GM04503 (cell line): ENCODE measurements around the gene CNBD2.
"Not testable (repeated sequence)": the region's sequence is repeated elsewhere in the genome, so short reads cannot be mapped to it uniquely, and the experiment has no call there.

Experiments
- DNase-seq: peaks from one replicate; pipeline ENCODE4 v3.0.0-alpha.2; 2012; ENCODE audit warnings: low read depth

CNBD2 gene

DNA sequence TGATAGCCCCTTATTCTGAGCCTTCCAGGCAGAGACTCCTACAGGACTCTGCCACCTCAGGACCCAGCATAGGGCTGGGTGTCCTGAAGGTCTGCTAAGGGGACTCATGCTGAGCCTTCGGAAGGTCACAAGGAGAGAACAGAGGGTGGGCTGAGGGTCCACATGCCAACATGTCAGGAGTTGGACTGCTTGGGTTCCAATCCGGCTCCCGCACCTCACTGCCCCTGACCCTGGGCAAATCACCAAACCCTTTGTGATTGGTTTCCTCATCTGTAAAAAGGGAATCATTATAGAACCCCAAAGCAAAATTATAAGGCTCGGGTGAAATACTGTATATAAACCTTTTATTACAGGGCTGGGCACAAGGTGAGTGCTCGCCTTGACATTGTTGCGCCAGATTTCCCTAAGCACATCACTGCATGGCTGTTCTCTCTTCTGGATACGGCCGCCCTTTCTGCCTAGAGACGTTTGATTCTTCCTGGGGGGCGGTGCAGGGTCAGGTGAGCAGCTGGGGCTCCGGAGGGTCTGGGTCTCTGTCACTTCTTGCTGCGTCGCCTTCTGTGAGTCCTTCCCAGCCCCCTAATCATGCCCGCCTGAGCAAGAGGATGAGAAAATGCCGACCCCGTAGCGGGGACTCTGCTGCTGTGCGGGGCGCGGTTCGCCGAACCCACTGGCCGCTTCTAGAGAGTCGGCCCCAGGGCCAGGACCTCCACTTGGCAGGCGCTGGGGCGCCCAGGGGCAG is 95.7 kb downstream of the CNBD2 start:
- no peak for DNase-seq

DNA sequence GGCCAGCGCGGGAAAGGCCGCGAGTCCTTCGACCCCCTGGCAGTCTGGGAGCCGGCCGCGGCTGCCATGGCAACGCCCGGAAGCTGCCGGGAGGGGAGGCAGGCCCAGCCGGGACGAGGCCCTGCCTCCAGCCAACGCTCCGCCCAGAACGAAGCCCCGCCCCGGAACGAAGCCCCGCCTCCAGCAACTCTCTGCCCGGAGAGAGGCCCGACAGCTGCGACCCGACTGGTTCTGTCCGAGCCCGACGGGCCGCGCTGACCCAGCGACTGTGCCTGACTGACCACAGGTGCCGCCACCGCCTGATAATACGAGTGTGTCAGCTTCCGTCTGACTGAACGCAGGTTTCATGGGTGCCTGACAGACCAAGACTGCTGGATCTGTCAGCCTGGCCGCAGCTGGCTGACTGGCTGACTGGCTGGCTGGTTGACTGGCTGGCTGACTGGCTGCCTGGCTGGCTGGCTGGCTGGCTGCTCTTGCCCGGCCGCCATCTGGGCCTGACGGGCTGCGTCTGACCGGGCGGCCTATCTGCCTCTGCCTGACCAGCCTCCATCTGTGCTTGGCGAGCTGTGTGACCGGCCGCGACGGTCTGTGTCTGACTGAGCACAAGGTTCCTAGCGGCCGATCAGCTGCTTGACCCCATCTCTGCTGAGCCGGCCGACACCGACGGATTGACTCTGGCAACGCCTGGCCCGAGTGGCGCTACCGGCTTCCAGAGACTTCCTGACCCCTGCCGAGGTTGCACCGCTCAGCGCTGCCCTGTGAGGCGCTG is 96.5 kb downstream of the CNBD2 start:
- peak; percentile 34 for DNase-seq

DNA sequence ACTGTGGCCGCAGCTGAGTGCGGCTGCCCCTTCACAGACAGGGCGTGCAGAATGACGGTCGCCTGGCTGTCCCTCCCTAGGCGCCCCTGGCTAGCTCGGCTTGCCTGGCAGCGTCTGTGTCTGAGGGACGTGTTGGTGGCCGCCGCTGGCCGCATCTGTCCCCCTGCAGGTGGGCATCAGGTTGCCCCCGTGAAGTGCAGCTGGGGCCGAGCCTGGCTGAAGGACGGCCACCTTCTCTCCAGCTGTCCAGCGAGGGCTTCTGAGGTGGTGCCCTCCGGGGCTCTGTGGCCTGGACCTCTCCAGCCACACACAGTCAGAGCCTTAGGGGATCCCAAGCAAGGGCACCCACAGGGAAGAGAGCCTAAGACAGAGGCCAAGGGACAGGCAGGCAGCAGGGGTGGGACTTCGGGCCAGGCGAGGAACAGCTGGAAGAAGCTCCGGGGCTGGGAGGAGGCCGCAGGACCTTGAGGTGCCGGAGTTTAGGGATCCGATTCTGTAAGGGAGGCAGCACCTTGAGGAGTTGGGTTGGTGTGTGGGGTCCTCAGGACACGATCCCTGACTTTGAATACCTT is 97.1 kb downstream of the CNBD2 start:
- no peak for DNase-seq

DNA sequence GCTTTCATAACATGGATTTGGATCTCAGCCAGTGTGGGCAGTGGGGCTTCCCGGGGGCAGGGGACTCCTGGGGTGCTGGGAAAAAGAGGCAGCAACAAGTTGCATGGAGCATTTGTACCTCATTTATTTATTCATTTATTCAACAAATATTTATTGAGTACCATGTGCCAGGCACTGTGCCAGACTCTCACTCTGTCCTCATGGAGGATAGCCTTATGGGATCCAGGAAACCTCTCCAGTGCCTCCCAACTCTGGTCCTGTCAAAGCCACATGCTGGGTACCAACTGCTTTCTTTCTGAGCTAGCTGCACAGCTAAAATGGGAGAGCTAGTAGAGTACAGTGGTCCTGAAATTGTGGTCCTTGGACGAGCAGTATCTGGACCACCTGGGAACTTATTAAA is 98.4 kb downstream of the CNBD2 start:
- no peak for DNase-seq

DNA sequence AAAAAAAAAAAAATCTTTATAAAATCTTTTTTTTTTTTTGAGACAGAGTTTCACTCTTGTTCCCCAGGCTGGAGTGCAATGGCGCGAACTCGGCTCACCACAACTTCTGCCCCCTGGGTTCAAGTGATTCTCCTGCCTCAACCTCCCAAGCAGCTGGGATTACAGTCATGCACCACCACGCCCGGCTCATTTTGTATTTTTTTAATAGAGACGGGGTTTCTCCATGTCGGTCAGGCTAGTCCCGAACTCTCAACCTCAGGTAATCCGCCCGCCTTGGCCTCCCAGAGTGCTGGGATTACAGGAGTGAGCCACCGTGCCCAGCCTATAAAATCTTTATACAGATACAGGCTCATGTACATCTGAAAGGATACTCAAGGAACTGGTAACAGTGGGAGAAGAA is 100.1 kb downstream of the CNBD2 start:
- not testable (repeated sequence) for DNase-seq

DNA sequence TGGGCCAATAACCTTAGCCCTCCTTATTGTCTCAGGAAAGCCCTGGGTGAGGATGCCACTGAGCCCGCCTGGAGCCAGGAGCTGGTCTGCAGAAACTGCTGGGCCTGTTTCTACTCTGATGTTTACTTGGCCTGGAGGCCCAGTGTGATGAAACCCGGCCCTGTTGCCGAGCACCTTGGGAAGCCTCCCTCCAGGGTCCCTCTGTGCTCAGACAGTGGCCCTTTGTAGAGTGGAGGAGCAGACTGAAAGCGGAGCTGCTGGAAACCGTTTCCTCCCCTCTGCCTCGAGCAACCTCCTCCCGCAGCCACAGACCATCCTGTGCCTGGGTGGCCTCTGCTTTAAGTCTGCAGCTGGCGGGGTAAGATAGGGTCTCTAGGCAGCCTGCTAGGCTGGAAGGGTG is 102.1 kb downstream of the CNBD2 start:
- no peak for DNase-seq

DNA sequence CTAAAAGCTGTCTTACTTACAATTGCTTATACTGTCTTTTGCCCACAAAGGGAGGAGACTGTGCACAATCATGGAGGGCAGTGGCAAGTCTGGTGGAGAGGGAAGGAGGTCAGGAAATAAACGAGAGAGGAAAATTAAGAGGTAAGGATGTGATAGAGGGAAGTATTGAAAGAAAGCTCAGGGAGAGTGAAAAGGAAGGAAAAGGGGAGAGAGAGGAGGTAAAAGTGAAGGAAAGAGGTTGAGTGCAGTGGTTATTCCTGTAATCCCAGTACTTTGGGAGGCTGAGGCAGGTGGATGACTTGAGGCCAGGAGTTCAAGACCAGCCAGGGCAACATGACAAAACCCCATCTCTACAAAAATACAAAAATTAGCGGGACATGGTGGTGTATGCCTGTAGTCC is 103.5 kb downstream of the CNBD2 start:
- DNase-seq = no peak

DNA sequence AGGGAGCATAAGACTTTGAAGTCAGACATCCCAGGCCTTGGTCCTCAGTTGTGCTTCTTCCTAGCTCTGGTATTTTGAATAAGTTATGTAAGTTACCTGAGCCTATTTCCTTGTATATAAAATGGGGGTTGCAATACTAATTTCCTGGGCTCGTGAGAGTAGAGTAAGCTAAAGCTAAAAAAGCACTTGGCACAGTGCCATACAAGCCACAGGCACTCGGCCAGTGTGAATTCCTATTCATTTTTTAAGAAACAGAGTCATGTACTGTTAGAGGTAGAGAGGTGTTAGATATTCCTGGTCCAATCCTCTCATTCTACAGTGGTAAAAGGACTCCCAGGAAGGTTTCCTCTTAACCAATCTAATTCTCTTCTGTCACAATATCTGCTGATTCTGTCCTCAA is 106.6 kb downstream of the CNBD2 start:
- DNase-seq = no peak

DNA sequence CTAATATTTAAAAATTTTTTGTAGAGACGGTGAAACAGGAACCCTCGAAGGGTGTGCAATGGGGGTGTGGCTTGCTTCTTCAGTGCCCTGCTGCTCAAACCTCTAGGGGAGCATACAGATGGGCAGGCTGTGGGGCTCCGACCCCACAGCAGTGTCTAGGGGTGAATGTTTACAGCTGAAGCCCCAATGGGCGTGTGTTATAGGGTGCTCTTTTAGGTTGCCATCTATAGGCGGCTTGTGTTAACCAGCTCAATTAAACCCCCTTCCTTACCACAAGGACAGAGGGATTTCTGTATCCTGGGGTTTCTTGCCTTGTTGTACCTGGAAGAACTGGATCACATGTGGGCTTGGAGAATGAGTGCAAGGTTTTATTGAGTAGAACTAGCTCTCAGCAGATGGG is 109.4 kb downstream of the CNBD2 start:
- DNase-seq = not testable (repeated sequence)

DNA sequence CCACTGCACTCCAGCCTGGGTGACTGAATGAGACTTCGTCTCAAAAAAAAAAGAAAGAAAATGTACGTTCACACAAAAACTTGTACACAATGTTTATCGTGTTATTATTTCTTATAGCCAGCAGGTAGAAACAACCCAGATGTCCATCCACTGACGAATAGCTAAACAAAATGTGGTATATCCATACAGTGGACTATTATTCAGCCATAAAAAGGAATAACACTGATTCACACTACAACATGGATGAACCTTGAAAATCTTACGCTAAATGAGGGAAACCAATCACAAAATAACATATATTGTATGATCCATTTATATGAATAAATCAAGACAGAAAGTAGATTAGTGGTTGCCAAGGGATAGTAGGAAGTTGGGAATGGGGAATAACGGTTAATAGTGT is 111.1 kb downstream of the CNBD2 start:
- no peak for DNase-seq

DNA sequence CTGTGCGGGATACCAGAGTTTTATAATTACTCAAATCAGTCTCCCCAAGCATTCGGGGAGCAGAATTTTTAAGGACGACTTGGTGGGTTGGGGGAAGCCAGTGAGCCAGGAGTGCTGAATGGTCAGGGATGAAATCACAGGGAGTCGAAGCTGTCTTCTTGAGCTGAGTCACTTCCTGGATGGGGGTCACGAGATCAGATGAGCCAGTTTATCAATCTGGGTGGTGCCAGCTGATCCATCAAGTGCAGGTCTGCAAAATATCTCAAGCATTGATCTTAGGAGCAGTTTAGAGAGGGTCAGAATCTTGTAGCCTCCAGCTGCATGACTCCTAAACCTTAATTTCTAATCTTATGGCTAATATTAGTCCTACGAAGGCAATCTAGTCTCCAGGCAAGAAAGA is 111.6 kb downstream of the CNBD2 start:
- not testable (repeated sequence) for DNase-seq
